Astrocyte (in vitro differentiated cells and primary cell): ENCODE data around the gene TRIO. TPM values are rescaled to one million over a fixed set of nuclear protein-coding genes. Genes with fewer than 3 reads are reported as not detected.
A peak's percentile ranks its signal among the peaks of the same experiment; 100 is the strongest.

Experiments used
- DNase-seq: peaks from one replicate; pipeline ENCODE4 v3.0.0-alpha.2; 2010; ENCODE audit warnings: low read depth
- FAIRE-seq: peaks from 2 replicates; lab custom pipeline; 2011; peaks lifted over from hg19 to GRCh38; lab: Jason Lieb, UNC
- H2AFZ ChIP-seq: 2 replicates; pipeline ENCODE4 v1.6.0; 2012; ENCODE audit warnings: low read depth, low read length, inconsistent platforms
- H3K27ac ChIP-seq: 2 replicates; pipeline ENCODE4 v1.5.1; 2011; ENCODE audit warnings: low read depth, low read length, inconsistent platforms
- H3K27me3 ChIP-seq: 2 replicates; pipeline ENCODE4 v1.6.0; 2011; ENCODE audit warnings: low read length, inconsistent platforms; ENCODE audit not compliant: insufficient read depth
- H3K36me3 ChIP-seq: 2 replicates; pipeline ENCODE4 v1.5.1; 2011; ENCODE audit warnings: low read length, inconsistent platforms; ENCODE audit not compliant: insufficient read depth
- H3K4me1 ChIP-seq: 2 replicates; pipeline ENCODE4 v1.5.1; 2011; ENCODE audit warnings: low read length, inconsistent platforms; ENCODE audit not compliant: insufficient read depth
- H3K4me2 ChIP-seq: 2 replicates; pipeline ENCODE4 v1.6.0; 2012; ENCODE audit warnings: low read length, inconsistent platforms
- H3K4me3 ChIP-seq: 2 replicates; pipeline ENCODE4 v1.5.1; 2011; ENCODE audit warnings: low read depth, mild to moderate bottlenecking, low read length, inconsistent platforms; ENCODE audit not compliant: insufficient read depth
- H3K79me2 ChIP-seq: 2 replicates; pipeline ENCODE4 v1.6.0; 2012; ENCODE audit warnings: mild to moderate bottlenecking, low read length, inconsistent platforms; ENCODE audit not compliant: insufficient read depth
- H3K9ac ChIP-seq: 2 replicates; pipeline ENCODE4 v1.6.0; 2012; ENCODE audit warnings: mild to moderate bottlenecking, low read length, inconsistent platforms
- H3K9me3 ChIP-seq: 2 replicates; pipeline ENCODE4 v1.5.1; 2012; ENCODE audit warnings: low read depth, mild to moderate bottlenecking, low read length, inconsistent platforms; ENCODE audit not compliant: insufficient read depth
- H4K20me1 ChIP-seq: 2 replicates; pipeline ENCODE4 v1.6.0; 2012; ENCODE audit warnings: low read length, inconsistent platforms; ENCODE audit not compliant: insufficient read depth
- H3K27ac Mint-ChIP-seq: one replicate; pipeline ENCODE4 v1.8.0; 2021; ENCODE audit warnings: mild to moderate bottlenecking, mixed read lengths; ENCODE audit not compliant: unreplicated experiment
- H3K27me3 Mint-ChIP-seq: one replicate; pipeline ENCODE4 v1.8.0; 2021; ENCODE audit warnings: low read depth, mixed read lengths; ENCODE audit not compliant: unreplicated experiment
- H3K36me3 Mint-ChIP-seq: one replicate; pipeline ENCODE4 v1.8.0; 2021; ENCODE audit warnings: low read depth, mixed read lengths; ENCODE audit not compliant: unreplicated experiment
- H3K4me1 Mint-ChIP-seq: one replicate; pipeline ENCODE4 v1.8.0; 2021; ENCODE audit warnings: low read depth, mixed read lengths; ENCODE audit not compliant: unreplicated experiment
- H3K4me3 Mint-ChIP-seq: one replicate; pipeline ENCODE4 v1.8.0; 2021; ENCODE audit warnings: mild to moderate bottlenecking, moderate library complexity, mixed read lengths; ENCODE audit not compliant: unreplicated experiment
- H3K9me3 Mint-ChIP-seq: one replicate; pipeline ENCODE4 v1.8.0; 2021; ENCODE audit warnings: mild to moderate bottlenecking, mixed read lengths; ENCODE audit not compliant: unreplicated experiment
- EZH2 ChIP-seq: IDR thresholded peaks from 2 replicates; pipeline ENCODE4 v1.6.1; 2012; ENCODE audit warnings: mild to moderate bottlenecking, low read length, inconsistent platforms; ENCODE audit not compliant: insufficient read depth
- total RNA-seq: library from RNA; stranded (reverse); gene quantifications from 2 replicates; pipeline ENCODE4 v1.2.1, GENCODE V29; 2021
- TF ChIP-seq, protein P1 (sequence below): IDR thresholded peaks from 2 replicates; pipeline ENCODE4 v1.5.1; 2011; ENCODE audit warnings: low read depth, mild to moderate bottlenecking, inconsistent platforms, low read length, moderate library complexity; ENCODE audit not compliant: insufficient read depth

The TRIO gene
- total RNA-seq, 1 donor from 2014 or later: 347 TPM

- Mint-ChIP-seq H3K27ac (no peak overlapping the region), H3K4me3 (no peak overlapping the region), H3K9me3 (no peaks in the 10 kb centered on the region), H3K27me3 (no peaks in the 10 kb centered on the region), H3K36me3 (peaks cover 17% of the 10 kb centered on the region), H3K4me1 (peaks cover 84% of the 10 kb centered on the region)
- Histone ChIP-seq H3K9me3 (no peaks in the 10 kb centered on the region), H2AFZ (no peak overlapping the region), H3K27me3 (no peaks in the 10 kb centered on the region), H3K79me2 (peaks cover 100% of the 10 kb centered on the region), H3K4me1 (peaks cover 32% of the 10 kb centered on the region), H3K27ac (no peak overlapping the region), H4K20me1 (peaks cover 95% of the 10 kb centered on the region), H3K36me3 (peaks cover 11% of the 10 kb centered on the region), H3K4me3 (no peak overlapping the region), H3K9ac (no peak overlapping the region), H3K4me2 (no peak overlapping the region)
- no peak for DNase-seq
- no peak for FAIRE-seq
- TF ChIP-seq, protein P1, sequence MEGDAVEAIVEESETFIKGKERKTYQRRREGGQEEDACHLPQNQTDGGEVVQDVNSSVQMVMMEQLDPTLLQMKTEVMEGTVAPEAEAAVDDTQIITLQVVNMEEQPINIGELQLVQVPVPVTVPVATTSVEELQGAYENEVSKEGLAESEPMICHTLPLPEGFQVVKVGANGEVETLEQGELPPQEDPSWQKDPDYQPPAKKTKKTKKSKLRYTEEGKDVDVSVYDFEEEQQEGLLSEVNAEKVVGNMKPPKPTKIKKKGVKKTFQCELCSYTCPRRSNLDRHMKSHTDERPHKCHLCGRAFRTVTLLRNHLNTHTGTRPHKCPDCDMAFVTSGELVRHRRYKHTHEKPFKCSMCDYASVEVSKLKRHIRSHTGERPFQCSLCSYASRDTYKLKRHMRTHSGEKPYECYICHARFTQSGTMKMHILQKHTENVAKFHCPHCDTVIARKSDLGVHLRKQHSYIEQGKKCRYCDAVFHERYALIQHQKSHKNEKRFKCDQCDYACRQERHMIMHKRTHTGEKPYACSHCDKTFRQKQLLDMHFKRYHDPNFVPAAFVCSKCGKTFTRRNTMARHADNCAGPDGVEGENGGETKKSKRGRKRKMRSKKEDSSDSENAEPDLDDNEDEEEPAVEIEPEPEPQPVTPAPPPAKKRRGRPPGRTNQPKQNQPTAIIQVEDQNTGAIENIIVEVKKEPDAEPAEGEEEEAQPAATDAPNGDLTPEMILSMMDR: no peak
- TF ChIP-seq EZH2: no peak
These were observed 86.6 kb downstream of the TRIO start for GRCh38 chr5:14229734-14230133.

DNA sequence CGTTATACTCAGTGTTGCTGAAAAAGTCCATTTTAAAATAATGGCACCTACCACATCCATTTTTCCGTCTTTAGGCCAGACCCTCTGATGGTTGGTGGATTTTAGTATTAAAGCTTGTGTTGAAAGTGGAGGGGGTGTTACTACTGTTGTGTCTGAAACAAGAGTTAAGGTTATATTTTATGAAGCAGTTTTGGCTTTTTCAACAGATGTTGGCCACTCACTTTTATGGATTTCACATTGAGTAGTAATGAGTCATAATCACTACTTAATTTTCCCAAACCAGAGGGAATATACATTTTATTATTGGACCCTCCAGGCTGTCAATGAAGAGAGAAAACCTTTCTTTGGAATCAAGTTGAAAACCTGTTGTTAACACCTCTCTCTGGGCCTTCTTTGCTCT, 88.0 kb downstream of the TRIO start:
- Histone ChIP-seq H3K4me2 (no peak overlapping the region), H2AFZ (no peak overlapping the region), H3K4me1 (peaks cover 36% of the 10 kb centered on the region), H3K36me3 (peaks cover 11% of the 10 kb centered on the region), H3K27me3 (no peaks in the 10 kb centered on the region), H3K4me3 (no peak overlapping the region), H4K20me1 (peaks cover 92% of the 10 kb centered on the region), H3K27ac (no peak overlapping the region), H3K9me3 (no peaks in the 10 kb centered on the region), H3K9ac (no peak overlapping the region), H3K79me2 (peaks cover 100% of the 10 kb centered on the region)
- Mint-ChIP-seq H3K9me3 (no peaks in the 10 kb centered on the region), H3K27ac (no peak overlapping the region), H3K4me1 (peaks cover 83% of the 10 kb centered on the region), H3K36me3 (peaks cover 17% of the 10 kb centered on the region), H3K4me3 (no peak overlapping the region), H3K27me3 (no peaks in the 10 kb centered on the region)
- TF ChIP-seq, protein P1: no peak
- no peak for TF ChIP-seq EZH2
- FAIRE-seq: no peak
- peak; percentile 27 for DNase-seq

- peaks cover 86% of the 10 kb centered on the region for H3K4me1 Mint-ChIP-seq
- H4K20me1 ChIP-seq: peaks cover 88% of the 10 kb centered on the region
These were observed 88.7 kb downstream of the TRIO start for GRCh38 chr5:14231890-14232289.

More at GRCh38 chr5:14231890-14232289, 88.7 kb downstream of the TRIO start:
- no peaks in the 10 kb centered on the region for H3K27me3 Mint-ChIP-seq
- Histone ChIP-seq H3K4me3 (no peak overlapping the region), H3K36me3 (peaks cover 9% of the 10 kb centered on the region), H3K27ac (no peak overlapping the region), H2AFZ (no peak overlapping the region), H3K27me3 (no peaks in the 10 kb centered on the region), H3K79me2 (peaks cover 100% of the 10 kb centered on the region), H3K9me3 (no peaks in the 10 kb centered on the region), H3K4me2 (no peak overlapping the region), H3K9ac (no peak overlapping the region), H3K4me1 (peaks cover 34% of the 10 kb centered on the region)
- H3K9me3 Mint-ChIP-seq: no peaks in the 10 kb centered on the region
- no peak for TF ChIP-seq EZH2
- DNase-seq: no peak
- H3K36me3 Mint-ChIP-seq: peaks cover 11% of the 10 kb centered on the region
- FAIRE-seq: no peak
- no peak overlapping the region for H3K4me3 Mint-ChIP-seq
- H3K27ac Mint-ChIP-seq: peak overlapping the region; percentile 55
